Astrocyte (in vitro differentiated cells and primary cell): ENCODE results near the gene INPP4B. TPM values are rescaled to one million over a fixed set of nuclear protein-coding genes. Genes with fewer than 3 reads are reported as not detected.

Experiments used
- DNase-seq: peaks from one replicate; pipeline ENCODE4 v3.0.0-alpha.2; 2010; ENCODE audit warnings: low read depth
- FAIRE-seq: peaks from 2 replicates; lab custom pipeline; 2011; peaks lifted over from hg19 to GRCh38; lab: Jason Lieb, UNC
- H2AFZ ChIP-seq: 2 replicates; pipeline ENCODE4 v1.6.0; 2012; ENCODE audit warnings: low read depth, low read length, inconsistent platforms
- H3K27ac ChIP-seq: 2 replicates; pipeline ENCODE4 v1.5.1; 2011; ENCODE audit warnings: low read depth, low read length, inconsistent platforms
- H3K27me3 ChIP-seq: 2 replicates; pipeline ENCODE4 v1.6.0; 2011; ENCODE audit warnings: low read length, inconsistent platforms; ENCODE audit not compliant: insufficient read depth
- H3K36me3 ChIP-seq: 2 replicates; pipeline ENCODE4 v1.5.1; 2011; ENCODE audit warnings: low read length, inconsistent platforms; ENCODE audit not compliant: insufficient read depth
- H3K4me1 ChIP-seq: 2 replicates; pipeline ENCODE4 v1.5.1; 2011; ENCODE audit warnings: low read length, inconsistent platforms; ENCODE audit not compliant: insufficient read depth
- H3K4me2 ChIP-seq: 2 replicates; pipeline ENCODE4 v1.6.0; 2012; ENCODE audit warnings: low read length, inconsistent platforms
- H3K4me3 ChIP-seq: 2 replicates; pipeline ENCODE4 v1.5.1; 2011; ENCODE audit warnings: low read depth, mild to moderate bottlenecking, low read length, inconsistent platforms; ENCODE audit not compliant: insufficient read depth
- H3K79me2 ChIP-seq: 2 replicates; pipeline ENCODE4 v1.6.0; 2012; ENCODE audit warnings: mild to moderate bottlenecking, low read length, inconsistent platforms; ENCODE audit not compliant: insufficient read depth
- H3K9ac ChIP-seq: 2 replicates; pipeline ENCODE4 v1.6.0; 2012; ENCODE audit warnings: mild to moderate bottlenecking, low read length, inconsistent platforms
- H3K9me3 ChIP-seq: 2 replicates; pipeline ENCODE4 v1.5.1; 2012; ENCODE audit warnings: low read depth, mild to moderate bottlenecking, low read length, inconsistent platforms; ENCODE audit not compliant: insufficient read depth
- H4K20me1 ChIP-seq: 2 replicates; pipeline ENCODE4 v1.6.0; 2012; ENCODE audit warnings: low read length, inconsistent platforms; ENCODE audit not compliant: insufficient read depth
- H3K27ac Mint-ChIP-seq: one replicate; pipeline ENCODE4 v1.8.0; 2021; ENCODE audit warnings: mild to moderate bottlenecking, mixed read lengths; ENCODE audit not compliant: unreplicated experiment
- H3K27me3 Mint-ChIP-seq: one replicate; pipeline ENCODE4 v1.8.0; 2021; ENCODE audit warnings: low read depth, mixed read lengths; ENCODE audit not compliant: unreplicated experiment
- H3K36me3 Mint-ChIP-seq: one replicate; pipeline ENCODE4 v1.8.0; 2021; ENCODE audit warnings: low read depth, mixed read lengths; ENCODE audit not compliant: unreplicated experiment
- H3K4me1 Mint-ChIP-seq: one replicate; pipeline ENCODE4 v1.8.0; 2021; ENCODE audit warnings: low read depth, mixed read lengths; ENCODE audit not compliant: unreplicated experiment
- H3K4me3 Mint-ChIP-seq: one replicate; pipeline ENCODE4 v1.8.0; 2021; ENCODE audit warnings: mild to moderate bottlenecking, moderate library complexity, mixed read lengths; ENCODE audit not compliant: unreplicated experiment
- H3K9me3 Mint-ChIP-seq: one replicate; pipeline ENCODE4 v1.8.0; 2021; ENCODE audit warnings: mild to moderate bottlenecking, mixed read lengths; ENCODE audit not compliant: unreplicated experiment
- CTCF ChIP-seq: IDR thresholded peaks from 2 replicates; pipeline ENCODE4 v1.5.1; 2011; ENCODE audit warnings: low read depth, mild to moderate bottlenecking, inconsistent platforms, low read length, moderate library complexity; ENCODE audit not compliant: insufficient read depth
- EZH2 ChIP-seq: IDR thresholded peaks from 2 replicates; pipeline ENCODE4 v1.6.1; 2012; ENCODE audit warnings: mild to moderate bottlenecking, low read length, inconsistent platforms; ENCODE audit not compliant: insufficient read depth
- total RNA-seq: library from RNA; stranded (reverse); gene quantifications from 2 replicates; pipeline ENCODE4 v1.2.1, GENCODE V29; 2021

INPP4B gene
- total RNA-seq, 1 donor from 2014 or later, result 2.8 TPM

- no peaks in the 10 kb centered on the region for H3K36me3 Mint-ChIP-seq
- Histone ChIP-seq H3K36me3 (no peaks in the 10 kb centered on the region), H3K27me3 (no peaks in the 10 kb centered on the region), H3K9ac (no peak overlapping the region), H3K9me3 (no peaks in the 10 kb centered on the region), H3K79me2 (no peaks in the 10 kb centered on the region), H3K4me2 (no peak overlapping the region), H3K27ac (no peak overlapping the region), H4K20me1 (no peaks in the 10 kb centered on the region), H3K4me3 (no peak overlapping the region), H2AFZ (no peak overlapping the region), H3K4me1 (peaks cover 20% of the 10 kb centered on the region)
- DNase-seq (no peak), FAIRE-seq (no peak)
- TF ChIP-seq EZH2 (no peak), CTCF (no peak)
- H3K27me3 Mint-ChIP-seq, result no peaks in the 10 kb centered on the region
- H3K27ac Mint-ChIP-seq, result no peak overlapping the region
- H3K4me3 Mint-ChIP-seq, result no peak overlapping the region
- peaks cover 44% of the 10 kb centered on the region for H3K4me1 Mint-ChIP-seq
- no peaks in the 10 kb centered on the region for H3K9me3 Mint-ChIP-seq
Measured at GRCh38 chr4:142554412-142554811, 291.7 kb downstream of the INPP4B start.

- Histone ChIP-seq H3K4me3 (no peak overlapping the region), H3K27ac (no peak overlapping the region), H3K36me3 (no peaks in the 10 kb centered on the region), H3K27me3 (no peaks in the 10 kb centered on the region), H3K9ac (no peak overlapping the region), H3K4me2 (no peak overlapping the region), H3K4me1 (peaks cover 25% of the 10 kb centered on the region), H4K20me1 (no peaks in the 10 kb centered on the region), H2AFZ (no peak overlapping the region), H3K9me3 (no peaks in the 10 kb centered on the region), H3K79me2 (no peaks in the 10 kb centered on the region)
- peak; percentile 61 for DNase-seq
- peak overlapping the region; percentile 68 for H3K27ac Mint-ChIP-seq
- H3K36me3 Mint-ChIP-seq, result no peaks in the 10 kb centered on the region
- H3K27me3 Mint-ChIP-seq, result no peaks in the 10 kb centered on the region
- H3K9me3 Mint-ChIP-seq, result no peaks in the 10 kb centered on the region
- FAIRE-seq, result no peak
- H3K4me3 Mint-ChIP-seq, result no peak overlapping the region
- H3K4me1 Mint-ChIP-seq, result peaks cover 41% of the 10 kb centered on the region
- TF ChIP-seq EZH2 (no peak), CTCF (no peak)
Measured at GRCh38 chr4:142551517-142552305, 294.4 kb downstream of the INPP4B start.

- Mint-ChIP-seq H3K9me3 (peaks cover 2% of the 10 kb centered on the region), H3K36me3 (no peaks in the 10 kb centered on the region), H3K27ac (peak overlapping the region; percentile 79), H3K4me3 (no peak overlapping the region), H3K27me3 (no peaks in the 10 kb centered on the region), H3K4me1 (peaks cover 41% of the 10 kb centered on the region)
- DNase-seq (no peak), FAIRE-seq (no peak)
- H3K36me3 ChIP-seq, result no peaks in the 10 kb centered on the region
- no peaks in the 10 kb centered on the region for H4K20me1 ChIP-seq
- H2AFZ ChIP-seq, result no peak overlapping the region
- no peaks in the 10 kb centered on the region for H3K9me3 ChIP-seq
- H3K4me1 ChIP-seq, result peaks cover 25% of the 10 kb centered on the region
- H3K27ac ChIP-seq, result peak overlapping the region; percentile 91
- H3K79me2 ChIP-seq, result no peaks in the 10 kb centered on the region
- no peak overlapping the region for H3K9ac ChIP-seq
- TF ChIP-seq CTCF, result no peak
- TF ChIP-seq EZH2, result no peak
- no peaks in the 10 kb centered on the region for H3K27me3 ChIP-seq
- H3K4me2 ChIP-seq, result peak overlapping the region; percentile 10
- no peak overlapping the region for H3K4me3 ChIP-seq
Measured at GRCh38 chr4:142550965-142551364, 295.1 kb downstream of the INPP4B start.
